Pons (tissue), 1 donor: ENCODE results near the gene IVD.
"Not testable (repeated sequence)": the region's sequence is repeated elsewhere in the genome, so short reads cannot be mapped to it uniquely, and the experiment has no call there.

Experiments
- DNase-seq: peaks from one replicate; pipeline ENCODE4 v3.0.0-alpha.2; 2016; ENCODE audit warnings: low spot score

IVD gene

DNA sequence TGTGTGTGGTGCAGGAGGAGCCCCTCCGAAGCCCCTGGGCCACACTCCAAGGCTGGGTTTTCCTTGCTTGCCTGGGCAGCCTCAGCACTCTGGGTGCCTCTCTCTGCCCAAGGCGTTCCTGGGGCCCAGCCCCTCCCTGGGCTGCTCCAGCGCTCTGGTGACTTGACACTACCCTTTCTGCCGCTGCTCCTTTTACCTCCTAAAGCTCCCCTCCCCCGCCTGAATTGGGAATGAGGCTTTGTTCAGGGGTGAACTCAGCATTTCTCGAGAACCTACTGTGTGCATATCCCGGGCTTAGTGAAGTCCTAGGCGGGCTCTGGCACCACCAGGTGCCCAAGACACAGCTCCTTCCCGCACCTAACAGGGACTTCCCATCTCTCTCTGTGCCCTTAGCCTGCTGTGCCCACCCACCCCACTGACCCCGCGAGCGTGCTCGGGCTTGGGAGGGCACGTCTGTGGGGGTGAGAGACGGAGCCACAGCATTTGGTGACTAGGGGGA lies 33.9 kb downstream of the IVD start:
- DNase-seq, result no peak

GRCh38 chr15:40439960-40440742 lies 34.6 kb downstream of the IVD start:
- no peak for DNase-seq

GRCh38 chr15:40440743-40441564 lies 35.4 kb downstream of the IVD start, which contains the start of gene BAHD1:
BAHD1 (plus strand) TSS chr15:40440953; CDS start chr15:40458465, 17,512 bp downstream.
- DNase-seq, result peak; percentile 94

DNA sequence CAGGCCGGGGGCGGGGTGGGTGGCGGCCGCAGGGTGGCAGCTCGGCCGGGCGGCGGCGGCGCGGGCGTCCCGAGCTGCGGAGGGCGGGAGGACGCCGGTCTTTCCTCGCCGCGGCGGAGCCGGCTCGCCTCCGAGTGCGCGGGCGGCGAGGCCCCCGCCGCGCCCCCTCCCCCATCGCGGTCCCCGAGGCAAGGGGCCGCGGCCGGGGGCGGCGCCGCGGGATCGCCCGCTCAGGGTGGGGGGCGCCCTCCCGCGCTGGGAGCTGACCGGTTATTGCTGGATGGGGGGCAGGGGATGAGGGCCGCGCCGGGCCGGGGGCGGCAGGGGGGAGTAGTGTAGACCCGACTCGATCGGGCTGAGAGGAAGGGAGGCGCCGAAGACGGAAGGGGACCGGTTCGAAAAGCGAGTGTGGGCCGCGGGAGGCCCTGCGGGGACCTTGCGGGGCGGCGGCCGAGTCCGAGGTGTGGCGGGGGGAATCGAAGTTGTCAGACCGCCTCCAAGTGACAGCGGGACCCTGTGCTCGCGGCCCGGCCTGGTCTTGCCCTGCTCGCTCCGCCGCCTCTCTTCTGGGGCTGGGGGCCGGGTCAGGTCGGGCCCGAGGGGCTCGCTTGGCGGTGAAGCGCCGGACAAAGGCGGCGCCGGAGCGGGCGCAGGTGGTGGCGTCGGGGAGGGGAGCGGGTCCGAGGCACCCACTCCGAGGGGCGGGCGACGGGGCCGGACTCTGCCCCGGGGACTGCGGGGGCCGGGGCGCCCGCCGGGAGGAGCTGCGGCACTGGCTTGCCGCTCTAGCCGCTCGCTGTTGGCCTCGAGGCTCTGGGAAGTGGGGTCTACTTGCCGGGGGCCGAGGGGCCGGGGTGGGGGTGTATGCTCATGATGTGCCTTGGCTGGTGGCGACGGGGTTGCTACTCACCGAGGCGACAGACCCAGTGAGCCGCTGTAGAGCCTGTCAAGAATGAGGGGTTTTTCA lies 36.3 kb downstream of the IVD start:
- DNase-seq, result no peak

- DNase-seq, result no peak
These were observed 37.7 kb downstream of the IVD start for GRCh38 chr15:40443255-40443654.

GRCh38 chr15:40443846-40444245 lies 38.3 kb downstream of the IVD start:
- DNase-seq, result no peak

- no peak for DNase-seq
These were observed 39.1 kb downstream of the IVD start for GRCh38 chr15:40444736-40445135.

GRCh38 chr15:40445421-40445922 lies 39.9 kb downstream of the IVD start:
- DNase-seq, result no peak

GRCh38 chr15:40446144-40446543 lies 40.5 kb downstream of the IVD start:
- no peak for DNase-seq

DNA sequence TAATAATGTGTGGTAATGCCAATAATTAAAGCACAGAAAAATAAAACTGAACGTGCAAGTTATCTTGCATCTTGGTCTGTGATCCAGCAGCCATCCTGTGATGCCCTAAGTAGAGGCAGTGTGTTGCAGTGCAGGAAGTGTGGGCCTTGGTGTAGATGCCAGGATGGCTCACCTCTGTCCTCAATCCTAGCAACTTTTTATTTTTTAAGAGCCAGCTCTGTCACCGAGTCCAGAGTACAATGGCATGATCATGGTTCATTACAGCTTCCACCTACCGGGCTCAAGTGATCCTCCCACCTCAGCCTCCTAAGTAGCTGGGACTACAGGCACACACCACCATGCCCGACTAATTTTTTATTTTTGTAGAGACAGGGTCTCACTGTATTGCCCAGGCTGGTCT lies 42.8 kb downstream of the IVD start:
- no peak for DNase-seq

GRCh38 chr15:40449275-40449674 lies 43.7 kb downstream of the IVD start:
- DNase-seq, result no peak

- DNase-seq, result no peak
These were observed 44.5 kb downstream of the IVD start for GRCh38 chr15:40450047-40450446.

- DNase-seq, result no peak
These were observed 46.0 kb downstream of the IVD start for GRCh38 chr15:40451527-40452158.

- DNase-seq, result no peak
These were observed 46.9 kb downstream of the IVD start for GRCh38 chr15:40452296-40453090.

DNA sequence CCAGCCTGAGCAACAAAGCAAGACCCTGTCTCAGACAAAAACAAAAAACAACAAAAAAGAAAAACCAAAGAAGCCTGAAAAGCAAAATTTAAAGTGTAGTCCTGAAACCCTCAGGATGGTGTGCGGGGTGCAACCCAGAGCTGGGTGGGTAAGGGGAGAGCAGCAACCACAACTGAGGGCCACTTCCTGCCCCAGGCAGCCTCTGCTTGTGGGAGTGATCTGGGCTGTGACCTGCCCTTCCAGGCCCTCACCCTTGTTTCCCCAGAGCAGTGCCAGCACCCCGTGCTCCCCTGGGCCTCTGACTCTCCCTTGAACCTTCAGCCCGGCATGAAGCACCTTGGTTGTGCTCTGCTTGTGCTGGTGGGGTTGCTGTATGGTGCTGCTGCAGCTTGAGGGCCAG lies 48.3 kb downstream of the IVD start:
- not testable (repeated sequence) for DNase-seq

DNA sequence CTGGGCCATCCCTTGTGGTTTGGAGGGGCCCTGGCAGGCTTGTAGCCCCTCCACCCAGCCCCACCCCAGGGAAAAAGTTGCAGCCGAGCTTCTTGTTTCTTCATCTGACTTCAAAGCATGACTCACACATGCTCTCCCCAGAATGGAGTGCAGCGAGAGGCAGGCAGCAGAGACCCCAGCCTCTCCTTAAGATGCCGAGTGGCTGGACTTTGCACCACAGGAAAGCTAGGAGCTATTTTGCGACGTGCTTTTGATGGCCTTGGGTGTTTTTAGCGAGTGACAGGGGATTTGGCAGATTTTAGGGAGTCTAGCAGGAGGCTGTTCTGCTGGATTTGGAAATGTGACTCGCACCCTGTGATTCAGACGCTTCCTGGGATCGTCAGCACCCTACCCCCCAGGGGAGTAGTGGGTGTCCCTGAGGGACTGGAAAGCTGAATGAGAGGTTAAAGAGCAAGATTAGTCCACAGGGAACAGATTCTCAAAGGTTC lies 49.4 kb downstream of the IVD start:
- DNase-seq, result no peak

DNA sequence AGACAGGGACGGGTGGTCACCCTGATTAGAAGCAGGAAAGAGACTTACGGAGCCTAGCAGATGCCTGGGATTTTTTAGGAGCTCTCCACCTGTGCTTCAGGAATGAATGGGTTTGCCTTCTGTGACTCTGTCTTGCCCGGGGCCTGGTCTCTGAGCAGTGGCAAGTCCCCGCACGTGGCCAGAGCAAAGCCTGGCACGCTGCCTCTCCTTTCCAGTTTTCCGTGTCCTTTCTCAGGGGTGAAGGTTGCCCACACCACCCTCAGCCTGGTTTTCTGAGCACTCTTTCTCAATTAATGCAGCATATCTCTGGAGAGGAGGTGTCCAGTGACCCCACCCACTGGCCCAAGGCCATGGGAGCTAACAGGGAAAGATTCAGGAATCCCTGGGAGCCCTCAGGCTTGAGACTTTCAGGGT lies 50.7 kb downstream of the IVD start:
- no peak for DNase-seq

DNA sequence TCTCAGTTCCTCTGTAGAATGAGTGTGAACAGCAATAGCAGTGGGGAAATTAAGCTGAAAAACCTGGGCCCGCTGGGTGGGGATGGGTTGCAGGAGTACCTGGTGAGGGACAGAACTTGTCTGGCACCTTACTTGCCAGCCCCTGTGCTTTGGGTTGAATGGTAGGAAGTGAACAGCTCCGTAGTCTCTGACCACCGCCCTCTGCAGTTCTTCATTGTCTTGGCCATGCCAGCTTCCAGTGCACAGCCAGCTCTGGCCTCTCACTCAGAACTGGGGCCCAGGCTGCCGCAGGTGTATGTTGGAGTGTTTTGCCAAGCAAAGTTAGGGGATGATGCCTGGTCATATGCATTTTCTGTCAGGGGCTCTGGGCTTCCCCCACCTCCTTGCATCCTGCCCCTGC lies 51.1 kb downstream of the IVD start:
- DNase-seq, result no peak

- no peak for DNase-seq
These were observed 53.1 kb downstream of the IVD start for GRCh38 chr15:40458495-40459371.
